WTC11 (cell line): Measurements from ENCODE around the gene RPH3AL. TPM values are rescaled to one million over a fixed set of nuclear protein-coding genes. Genes with fewer than 3 reads are reported as not detected.

Experiments
- ATAC-seq: fragments of 200-7000 bp; cut with Tn5 transposase; 2 replicates; pipeline ENCODE4 v1.10.0; 2021; ENCODE audit warnings: mild to moderate bottlenecking, moderate library complexity
- CTCF ChIA-PET: fragments of 300-600 bp; sonication (Branson Sonifier 250); formaldehyde crosslinking; loops from one replicate; lab custom pipeline; 2021; ENCODE audit warnings: antibody characterized with exemption; lab: Charles Lee
- POLR2A ChIA-PET: fragments of 350-600 bp; sonication (Branson Sonifier 250); formaldehyde crosslinking; loops from one replicate; lab custom pipeline; 2021; ENCODE audit warnings: antibody characterized with exemption; lab: Charles Lee
- DNase-seq: peaks from one replicate; pipeline ENCODE4 v3.0.0; 2021; ENCODE audit warnings: low spot score
- H3K27ac Mint-ChIP-seq: 2 replicates; pipeline ENCODE4 v1.8.0; 2021; ENCODE audit warnings: mixed read lengths
- H3K27me3 Mint-ChIP-seq: 2 replicates; pipeline ENCODE4 v1.8.0; 2021; ENCODE audit warnings: low read depth, mild to moderate bottlenecking, moderate library complexity, mixed read lengths
- H3K36me3 Mint-ChIP-seq: 2 replicates; pipeline ENCODE4 v1.8.0; 2021; ENCODE audit warnings: mixed read lengths
- H3K4me1 Mint-ChIP-seq: 2 replicates; pipeline ENCODE4 v1.8.0; 2022; ENCODE audit warnings: mixed read lengths
- H3K4me3 Mint-ChIP-seq: 2 replicates; pipeline ENCODE4 v1.8.0; 2021; ENCODE audit warnings: mild to moderate bottlenecking, moderate library complexity, mixed read lengths
- H3K9me3 Mint-ChIP-seq: 2 replicates; pipeline ENCODE4 v1.8.0; 2021; ENCODE audit warnings: mixed read lengths
- CBFB ChIP-seq: sonication (generic); formaldehyde crosslinking; IDR thresholded peaks from 2 replicates; pipeline ENCODE4 v1.8.1; 2022; ENCODE audit warnings: mild to moderate bottlenecking, low read depth, missing genetic modification reagents
- FOXK1 ChIP-seq: sonication (generic); formaldehyde crosslinking; IDR thresholded peaks from 2 replicates; pipeline ENCODE4 v1.8.0; 2022; ENCODE audit warnings: mild to moderate bottlenecking, moderate library complexity, missing genetic modification reagents
- GABPB1 ChIP-seq: sonication (generic); formaldehyde crosslinking; IDR thresholded peaks from 2 replicates; pipeline ENCODE4 v1.8.1; 2023; ENCODE audit warnings: mild to moderate bottlenecking, missing genetic modification reagents
- SP1 ChIP-seq: sonication (generic); formaldehyde crosslinking; conservative IDR thresholded peaks from 2 replicates; pipeline ENCODE4 v1.8.1; 2022; ENCODE audit warnings: missing genetic modification reagents
- TCF7 ChIP-seq: sonication (generic); formaldehyde crosslinking; IDR thresholded peaks from 2 replicates; pipeline ENCODE4 v1.8.0; 2022; ENCODE audit warnings: mild to moderate bottlenecking, low read depth, missing genetic modification reagents, moderate library complexity
- ZBTB21 ChIP-seq: sonication (generic); formaldehyde crosslinking; IDR thresholded peaks from 2 replicates; pipeline ENCODE4 v1.8.1; 2023; ENCODE audit warnings: mild to moderate bottlenecking, missing genetic modification reagents, borderline replicate concordance
- ZNF121 ChIP-seq: sonication (generic); formaldehyde crosslinking; IDR thresholded peaks from 2 replicates; pipeline ENCODE4 v1.8.0; 2023; ENCODE audit warnings: missing genetic modification reagents
- total RNA-seq: library from RNA; stranded (reverse); gene quantifications from 3 replicates; pipeline ENCODE4 v1.2.3, GENCODE V29; 2021
- TF ChIP-seq, protein P1 (sequence below): fragments of 250-450 bp; sonication (Bioruptor Pico); IDR thresholded peaks from 2 replicates; pipeline ENCODE4 v1.9.0; 2021; ENCODE audit warnings: mild to moderate bottlenecking
- TF ChIP-seq, protein P2 (sequence below): fragments of 200-600 bp; IDR thresholded peaks from 2 replicates; pipeline ENCODE4 v1.8.0; 2022; ENCODE audit warnings: antibody characterized with exemption
- TF ChIP-seq, protein P3 (sequence below): fragments of 250-450 bp; sonication (Bioruptor Pico); IDR thresholded peaks from 2 replicates; pipeline ENCODE4 v1.9.0; 2021; ENCODE audit warnings: moderate library complexity, mild to moderate bottlenecking, inconsistent platforms, borderline replicate concordance
- TF ChIP-seq, protein P4 (sequence below): sonication (generic); formaldehyde crosslinking; IDR thresholded peaks from 2 replicates; pipeline ENCODE4 v1.8.0; 2022; ENCODE audit warnings: missing genetic modification reagents

RPH3AL gene
- total RNA-seq, 1 experiment from 2014 or later: 2.0 TPM

DNA sequence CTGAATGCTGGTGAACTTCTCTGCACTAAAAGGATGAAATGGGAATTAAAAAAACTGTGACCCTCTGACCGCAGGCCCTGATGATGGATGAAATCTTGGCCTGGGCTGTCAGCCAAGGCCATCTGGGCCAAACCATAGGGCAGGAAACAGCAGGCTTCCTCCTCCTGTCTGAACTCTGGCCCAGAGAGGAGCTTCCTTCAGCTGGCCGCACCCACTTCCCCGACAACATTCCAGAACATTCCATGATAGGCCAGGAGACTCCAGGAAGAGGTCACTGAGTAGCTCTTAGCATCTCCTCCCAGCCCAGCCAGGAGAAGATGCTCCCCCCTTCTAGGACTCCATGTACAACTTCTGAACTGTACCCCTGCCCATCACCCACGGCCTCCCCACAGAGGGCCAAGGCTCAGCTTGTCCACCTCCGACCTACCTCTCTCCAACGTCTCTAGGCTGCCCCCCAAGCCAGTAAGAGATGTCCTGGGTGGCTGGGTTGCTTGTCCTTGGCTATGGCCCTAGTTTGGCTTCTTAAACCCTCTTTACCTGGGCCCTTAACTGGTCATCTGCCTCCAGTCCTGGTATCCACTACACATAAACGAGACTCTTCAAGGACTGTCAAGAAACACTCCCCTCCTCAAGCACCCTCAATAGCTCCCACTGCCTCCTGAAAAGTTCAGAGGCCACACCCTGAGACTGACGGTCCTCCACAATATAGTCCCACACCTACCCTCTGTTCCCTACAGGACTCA is 1.7 kb downstream of the RPH3AL start (continued):
- TF ChIP-seq, protein P1, sequence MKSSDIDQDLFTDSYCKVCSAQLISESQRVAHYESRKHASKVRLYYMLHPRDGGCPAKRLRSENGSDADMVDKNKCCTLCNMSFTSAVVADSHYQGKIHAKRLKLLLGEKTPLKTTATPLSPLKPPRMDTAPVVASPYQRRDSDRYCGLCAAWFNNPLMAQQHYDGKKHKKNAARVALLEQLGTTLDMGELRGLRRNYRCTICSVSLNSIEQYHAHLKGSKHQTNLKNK (CRISPR knock-in tag): no peak
- TF ChIP-seq ZBTB21 (CRISPR knock-in tag): no peak
- no peak for TF ChIP-seq FOXK1 (CRISPR knock-in tag)

DNA sequence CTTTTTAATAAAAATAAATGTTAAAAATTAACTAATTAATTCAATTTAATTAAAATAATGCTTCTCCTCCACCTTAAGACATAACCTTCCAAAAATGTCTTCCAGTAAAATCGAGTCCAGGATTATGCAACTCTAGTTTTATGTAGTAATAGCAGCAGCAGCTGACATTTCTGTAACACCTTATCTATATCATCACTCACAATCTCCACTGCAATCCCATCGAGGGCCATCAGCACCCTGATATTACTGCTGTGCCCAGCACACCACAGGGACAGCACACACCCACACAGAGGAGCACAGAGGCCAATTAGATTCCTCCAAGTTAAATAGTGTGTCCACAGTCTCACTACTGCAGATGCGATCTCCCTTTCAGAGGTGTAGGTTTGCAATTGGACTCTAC is 2.9 kb downstream of the RPH3AL start:
- no peak overlapping the region for H3K27ac Mint-ChIP-seq
- peaks cover under 1% of the 10 kb centered on the region for H3K9me3 Mint-ChIP-seq
- no peaks in the 10 kb centered on the region for H3K36me3 Mint-ChIP-seq
- TF ChIP-seq, protein P2, sequence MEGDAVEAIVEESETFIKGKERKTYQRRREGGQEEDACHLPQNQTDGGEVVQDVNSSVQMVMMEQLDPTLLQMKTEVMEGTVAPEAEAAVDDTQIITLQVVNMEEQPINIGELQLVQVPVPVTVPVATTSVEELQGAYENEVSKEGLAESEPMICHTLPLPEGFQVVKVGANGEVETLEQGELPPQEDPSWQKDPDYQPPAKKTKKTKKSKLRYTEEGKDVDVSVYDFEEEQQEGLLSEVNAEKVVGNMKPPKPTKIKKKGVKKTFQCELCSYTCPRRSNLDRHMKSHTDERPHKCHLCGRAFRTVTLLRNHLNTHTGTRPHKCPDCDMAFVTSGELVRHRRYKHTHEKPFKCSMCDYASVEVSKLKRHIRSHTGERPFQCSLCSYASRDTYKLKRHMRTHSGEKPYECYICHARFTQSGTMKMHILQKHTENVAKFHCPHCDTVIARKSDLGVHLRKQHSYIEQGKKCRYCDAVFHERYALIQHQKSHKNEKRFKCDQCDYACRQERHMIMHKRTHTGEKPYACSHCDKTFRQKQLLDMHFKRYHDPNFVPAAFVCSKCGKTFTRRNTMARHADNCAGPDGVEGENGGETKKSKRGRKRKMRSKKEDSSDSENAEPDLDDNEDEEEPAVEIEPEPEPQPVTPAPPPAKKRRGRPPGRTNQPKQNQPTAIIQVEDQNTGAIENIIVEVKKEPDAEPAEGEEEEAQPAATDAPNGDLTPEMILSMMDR: no peak
- TF ChIP-seq GABPB1: no peak
- TF ChIP-seq, protein P3, sequence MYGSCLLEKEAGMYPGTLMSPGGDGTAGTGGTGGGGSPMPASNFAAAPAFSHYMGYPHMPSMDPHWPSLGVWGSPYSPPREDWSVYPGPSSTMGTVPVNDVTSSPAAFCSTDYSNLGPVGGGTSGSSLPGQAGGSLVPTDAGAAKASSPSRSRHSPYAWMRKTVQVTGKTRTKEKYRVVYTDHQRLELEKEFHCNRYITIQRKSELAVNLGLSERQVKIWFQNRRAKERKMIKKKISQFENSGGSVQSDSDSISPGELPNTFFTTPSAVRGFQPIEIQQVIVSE: no peak
- TF ChIP-seq TCF7 (CRISPR knock-in tag): no peak
- TF ChIP-seq SP1: no peak
- H3K4me3 Mint-ChIP-seq: no peak overlapping the region
- ATAC-seq (no peak), DNase-seq (no peak)
- POLR2A ChIA-PET: no interaction called here
- H3K27me3 Mint-ChIP-seq: no peaks in the 10 kb centered on the region
- CTCF ChIA-PET: no interaction called here
- peaks cover 17% of the 10 kb centered on the region for H3K4me1 Mint-ChIP-seq

DNA sequence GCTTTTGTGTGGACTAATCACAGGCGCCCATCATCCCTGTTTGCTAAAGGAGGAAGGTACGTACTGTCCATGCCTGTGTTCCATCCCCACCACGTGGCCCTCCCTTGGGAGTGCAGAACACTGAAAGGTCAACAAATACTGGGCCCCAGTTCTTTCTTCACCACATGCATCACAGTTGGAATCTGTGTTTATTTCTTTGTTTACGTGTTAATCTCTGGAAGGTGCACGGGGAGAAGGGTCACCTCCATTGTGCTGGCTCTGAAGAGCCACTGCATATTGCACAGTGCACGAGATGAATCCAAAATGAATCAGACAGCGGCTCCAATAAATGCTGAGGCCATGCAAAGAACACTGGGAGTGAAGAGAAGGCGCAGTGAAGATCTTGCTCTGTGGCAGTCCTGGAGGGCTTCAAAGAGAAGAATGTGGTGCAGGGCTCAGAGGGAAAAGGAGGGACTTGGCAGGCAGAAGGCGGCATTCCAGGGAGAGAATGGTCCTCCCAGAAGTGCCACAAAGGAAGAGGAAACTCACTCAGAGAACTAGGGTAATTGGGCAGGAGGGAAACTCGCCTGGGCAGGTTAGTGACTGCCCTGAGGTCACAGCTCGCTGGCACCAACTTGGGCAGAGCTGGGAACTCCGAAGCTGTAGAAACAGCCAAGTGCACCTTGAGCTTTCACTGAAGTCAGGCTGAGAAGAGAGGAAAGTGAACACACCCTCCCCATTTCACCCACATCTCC is 3.7 kb downstream of the RPH3AL start:
- Mint-ChIP-seq H3K4me1 (peaks cover 17% of the 10 kb centered on the region), H3K9me3 (peaks cover 8% of the 10 kb centered on the region), H3K4me3 (no peak overlapping the region), H3K27me3 (no peaks in the 10 kb centered on the region), H3K36me3 (no peaks in the 10 kb centered on the region), H3K27ac (peak overlapping the region; percentile 36; the same call in 1 of the 2 replicates)
- DNase-seq (no peak), ATAC-seq (no peak)
- TF ChIP-seq GABPB1: peak; percentile 74
- no peak for TF ChIP-seq ZNF121 (CRISPR knock-in tag)
- ChIA-PET CTCF (no interaction called here), POLR2A (no interaction called here)

DNA sequence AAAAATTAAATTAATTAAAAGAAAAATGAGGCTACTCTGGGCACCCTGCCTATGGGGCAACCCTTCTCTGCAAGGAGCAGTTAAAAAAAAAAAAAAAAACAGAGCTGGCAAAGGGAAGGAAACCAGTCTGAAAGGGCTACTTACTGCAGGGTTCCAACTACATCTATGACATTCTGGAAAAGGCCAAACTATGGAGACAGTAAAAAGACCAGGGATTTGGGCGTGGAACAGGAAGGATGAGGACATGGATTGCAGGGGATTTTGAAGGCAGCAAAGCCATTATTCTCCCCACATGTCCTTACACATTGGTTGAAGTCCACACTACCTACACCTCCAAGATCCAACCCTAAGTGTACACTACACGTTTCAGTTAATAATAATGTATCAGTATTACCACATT is 4.6 kb downstream of the RPH3AL start:
- peaks cover 15% of the 10 kb centered on the region for H3K4me1 Mint-ChIP-seq
- peaks cover 11% of the 10 kb centered on the region for H3K9me3 Mint-ChIP-seq
- ATAC-seq (no peak), DNase-seq (no peak)
- no peak overlapping the region for H3K4me3 Mint-ChIP-seq
- H3K27me3 Mint-ChIP-seq: no peaks in the 10 kb centered on the region
- no peak overlapping the region for H3K27ac Mint-ChIP-seq
- ChIA-PET CTCF (no interaction called here), POLR2A (interaction anchor here (0.7 kb wide), 1 partner anchor 11 kb away, joined by 3 read pairs; no protein-coding TSS in a partner anchor)
- no peak for TF ChIP-seq CBFB (CRISPR knock-in tag)
- TF ChIP-seq, protein P4, sequence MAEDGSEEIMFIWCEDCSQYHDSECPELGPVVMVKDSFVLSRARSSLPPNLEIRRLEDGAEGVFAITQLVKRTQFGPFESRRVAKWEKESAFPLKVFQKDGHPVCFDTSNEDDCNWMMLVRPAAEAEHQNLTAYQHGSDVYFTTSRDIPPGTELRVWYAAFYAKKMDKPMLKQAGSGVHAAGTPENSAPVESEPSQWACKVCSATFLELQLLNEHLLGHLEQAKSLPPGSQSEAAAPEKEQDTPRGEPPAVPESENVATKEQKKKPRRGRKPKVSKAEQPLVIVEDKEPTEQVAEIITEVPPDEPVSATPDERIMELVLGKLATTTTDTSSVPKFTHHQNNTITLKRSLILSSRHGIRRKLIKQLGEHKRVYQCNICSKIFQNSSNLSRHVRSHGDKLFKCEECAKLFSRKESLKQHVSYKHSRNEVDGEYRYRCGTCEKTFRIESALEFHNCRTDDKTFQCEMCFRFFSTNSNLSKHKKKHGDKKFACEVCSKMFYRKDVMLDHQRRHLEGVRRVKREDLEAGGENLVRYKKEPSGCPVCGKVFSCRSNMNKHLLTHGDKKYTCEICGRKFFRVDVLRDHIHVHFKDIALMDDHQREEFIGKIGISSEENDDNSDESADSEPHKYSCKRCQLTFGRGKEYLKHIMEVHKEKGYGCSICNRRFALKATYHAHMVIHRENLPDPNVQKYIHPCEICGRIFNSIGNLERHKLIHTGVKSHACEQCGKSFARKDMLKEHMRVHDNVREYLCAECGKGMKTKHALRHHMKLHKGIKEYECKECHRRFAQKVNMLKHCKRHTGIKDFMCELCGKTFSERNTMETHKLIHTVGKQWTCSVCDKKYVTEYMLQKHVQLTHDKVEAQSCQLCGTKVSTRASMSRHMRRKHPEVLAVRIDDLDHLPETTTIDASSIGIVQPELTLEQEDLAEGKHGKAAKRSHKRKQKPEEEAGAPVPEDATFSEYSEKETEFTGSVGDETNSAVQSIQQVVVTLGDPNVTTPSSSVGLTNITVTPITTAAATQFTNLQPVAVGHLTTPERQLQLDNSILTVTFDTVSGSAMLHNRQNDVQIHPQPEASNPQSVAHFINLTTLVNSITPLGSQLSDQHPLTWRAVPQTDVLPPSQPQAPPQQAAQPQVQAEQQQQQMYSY (CRISPR knock-in tag): peak; percentile 65
- no peaks in the 10 kb centered on the region for H3K36me3 Mint-ChIP-seq
